Neuronal stem cell (in vitro differentiated cells): ENCODE measurements around the gene XRCC3.

ENCODE experiments used
- DNase-seq: peaks from one replicate; pipeline ENCODE4 v3.0.0-alpha.2; 2013; ENCODE audit warnings: low spot score
- H2AFZ ChIP-seq: one replicate; pipeline ENCODE4 v1.6.1; 2013; ENCODE audit warnings: mild to moderate bottlenecking, low read length, inconsistent platforms
- H2AK5ac ChIP-seq: 2 replicates; pipeline ENCODE4 v1.6.1; 2013; ENCODE audit warnings: low read depth, mild to moderate bottlenecking, inconsistent platforms, low read length, moderate library complexity, mixed read lengths
- H2BK120ac ChIP-seq: 2 replicates; pipeline ENCODE4 v1.6.1; 2013; ENCODE audit warnings: low read depth, mild to moderate bottlenecking, inconsistent platforms, low read length, moderate library complexity, mixed read lengths
- H2BK12ac ChIP-seq: one replicate; pipeline ENCODE4 v1.6.1; 2013; ENCODE audit warnings: low read length, inconsistent platforms
- H2BK15ac ChIP-seq: 2 replicates; pipeline ENCODE4 v1.6.1; 2013; ENCODE audit warnings: mild to moderate bottlenecking, low read length, inconsistent platforms, mixed read lengths
- H2BK5ac ChIP-seq: one replicate; pipeline ENCODE4 v1.6.1; 2013; ENCODE audit warnings: inconsistent platforms, mild to moderate bottlenecking, low read length, moderate library complexity
- H3K14ac ChIP-seq: one replicate; pipeline ENCODE4 v1.6.1; 2013; ENCODE audit warnings: low read length, inconsistent platforms
- H3K18ac ChIP-seq: 2 replicates; pipeline ENCODE4 v1.6.1; 2013; ENCODE audit warnings: low read length, inconsistent platforms
- H3K23ac ChIP-seq: 2 replicates; pipeline ENCODE4 v1.6.1; 2013; ENCODE audit warnings: low read depth, mild to moderate bottlenecking, mixed read lengths, low read length, inconsistent platforms; ENCODE audit not compliant: poor library complexity
- H3K27ac ChIP-seq: replicated peaks from 3 replicates; pipeline ENCODE4 v1.5.1; 2013; ENCODE audit warnings: low read length, inconsistent platforms
- H3K27me3 ChIP-seq, 3 experiments: 2 replicates each; pipeline ENCODE4 v1.6.1; 2013; ENCODE audit warnings: low read length in 3 of 3, mild to moderate bottlenecking in 2 of 3, inconsistent platforms in 1 of 3, low read depth in 1 of 3, mixed read lengths in 1 of 3, moderate library complexity in 1 of 3; ENCODE audit not compliant: control insufficient read depth in 3 of 3, insufficient read depth in 3 of 3
- H3K36me3 ChIP-seq, 2 donors: replicated peaks in 1 of 2; 2 replicates each; pipeline ENCODE4 v1.6.1; 2013; ENCODE audit warnings: low read length in 2 of 2; ENCODE audit not compliant: control insufficient read depth in 2 of 2, insufficient read depth in 2 of 2
- H3K4ac ChIP-seq: 2 replicates; pipeline ENCODE4 v1.6.1; 2013; ENCODE audit warnings: inconsistent platforms, mild to moderate bottlenecking, low read length, moderate library complexity
- H3K4me1 ChIP-seq, 2 donors: 1 replicate in 1 of 2; 2 replicates in 1 of 2; pipeline ENCODE4 v1.6.1; 2013; ENCODE audit warnings: low read length in 2 of 2, low read depth in 1 of 2; ENCODE audit not compliant: control insufficient read depth in 2 of 2, insufficient read depth in 1 of 2
- H3K4me2 ChIP-seq: one replicate; pipeline ENCODE4 v1.6.1; 2013; ENCODE audit warnings: mild to moderate bottlenecking, low read length, inconsistent platforms; ENCODE audit not compliant: insufficient read depth, poor library complexity, severe bottlenecking
- H3K4me3 ChIP-seq, 2 donors: 2 replicates each; pipeline ENCODE4 v1.5.1; 2013; ENCODE audit warnings: low read length in 2 of 2, mild to moderate bottlenecking in 2 of 2, inconsistent platforms in 1 of 2, moderate library complexity in 1 of 2
- H3K79me1 ChIP-seq: one replicate; pipeline ENCODE4 v1.6.1; 2013; ENCODE audit warnings: low read depth, mild to moderate bottlenecking, inconsistent platforms, low read length, moderate library complexity
- H3K9ac ChIP-seq: one replicate; pipeline ENCODE4 v1.6.1; 2013; ENCODE audit warnings: mild to moderate bottlenecking, low read depth, low read length, inconsistent platforms; ENCODE audit not compliant: poor library complexity
- H3K9me3 ChIP-seq, 2 donors: replicated peaks in 1 of 2; 2 replicates each; pipeline versions ENCODE3 to v1.6.1; 2013; ENCODE audit warnings: low read length in 2 of 2, mild to moderate bottlenecking in 2 of 2, inconsistent platforms in 1 of 2, low read depth in 1 of 2, mixed read lengths in 1 of 2, moderate library complexity in 1 of 2; ENCODE audit not compliant: control insufficient read depth in 2 of 2, insufficient read depth in 1 of 2
- H4K8ac ChIP-seq: one replicate; pipeline ENCODE4 v1.6.1; 2013; ENCODE audit warnings: low read depth, mild to moderate bottlenecking, inconsistent platforms, low read length, moderate library complexity
- H4K91ac ChIP-seq: one replicate; pipeline ENCODE4 v1.6.1; 2013; ENCODE audit warnings: low read length, low read depth, mild to moderate bottlenecking, inconsistent platforms; ENCODE audit not compliant: poor library complexity
- WGBS, 2 donors: extraction: QIAGEN DNeasy Blood & Tissue Kit; methylation state at CpG; one replicate each; pipeline ENCODE4 v1.1.7; 2013; ENCODE audit warnings: missing lambda C conversion rate in 2 of 2, mixed read lengths in 1 of 2; ENCODE audit not compliant: insufficient read length in 2 of 2, insufficient replicate concordance in 1 of 2; ENCODE audit errors: extremely low coverage in 2 of 2; 5-methylcytosine and 5-hydroxymethylcytosine counted together

XRCC3 gene

GRCh38 chr14:103735815-103736545, 20.7 kb upstream of the XRCC3 start:
- Histone ChIP-seq H2BK12ac (peak overlapping the region; percentile 18), H4K91ac (no peak overlapping the region), H2AK5ac (no peak overlapping the region), H3K4ac (no peak overlapping the region), H3K79me1 (peaks cover 4% of the 10 kb centered on the region), H3K14ac (peak overlapping the region; percentile 84), H3K23ac (peak overlapping the region; percentile 17), H3K18ac (peak overlapping the region; percentile 25), H3K36me3 (peaks cover 18 to 36% of the 10 kb centered on the region in 2 donors), H2BK5ac (peak overlapping the region; percentile 48), H3K27me3 (no peaks in the 10 kb centered on the region), H4K8ac (no peak overlapping the region), H3K4me2 (no peak overlapping the region), H3K9me3 (no peaks in the 10 kb centered on the region), H2BK120ac (no peak overlapping the region), H2BK15ac (no peak overlapping the region), H3K4me1 (peaks cover 0 to 2% of the 10 kb centered on the region in 2 donors), H3K4me3 (peak overlapping the region in 1 of 2 donors; percentile 1), H2AFZ (no peak overlapping the region), H3K9ac (peak overlapping the region; percentile 26), H3K27ac (no peak overlapping the region)
- DNase-seq = no peak
- no CpG with 5 or more reads among the region's 22 CpGs for WGBS, 2 donors

DNA sequence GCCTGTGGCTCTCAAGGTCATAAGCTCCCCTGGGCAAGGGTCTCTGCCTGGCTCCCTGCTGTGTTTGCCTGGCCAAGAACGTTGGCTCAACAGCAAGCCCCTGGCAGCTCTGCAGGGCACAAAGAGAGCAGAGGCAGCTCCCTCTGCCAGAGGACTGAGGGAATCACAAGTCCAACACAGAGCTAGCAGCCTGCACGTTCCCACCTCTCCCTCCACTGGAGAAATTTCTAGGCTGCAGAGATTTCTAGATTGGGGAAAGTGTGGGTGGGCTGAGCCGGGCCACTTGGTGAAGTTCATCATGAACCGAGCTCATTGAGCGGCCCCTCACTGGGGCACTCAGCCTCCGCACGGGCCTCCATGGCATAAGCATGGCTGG, 20.2 kb upstream of the XRCC3 start:
- Histone ChIP-seq H3K36me3 (peaks cover 18 to 41% of the 10 kb centered on the region in 2 donors), H3K4ac (no peak overlapping the region), H3K9me3 (no peaks in the 10 kb centered on the region), H2BK120ac (no peak overlapping the region), H3K4me3 (no peak overlapping the region), H3K14ac (peak overlapping the region; percentile 84), H4K8ac (no peak overlapping the region), H2BK12ac (no peak overlapping the region), H3K23ac (no peak overlapping the region), H3K79me1 (peaks cover 8% of the 10 kb centered on the region), H3K18ac (no peak overlapping the region), H2BK5ac (peak overlapping the region; percentile 48), H2AFZ (no peak overlapping the region), H2AK5ac (no peak overlapping the region), H3K27ac (no peak overlapping the region), H3K27me3 (no peaks in the 10 kb centered on the region), H3K4me2 (no peak overlapping the region), H3K4me1 (peaks cover 0 to 2% of the 10 kb centered on the region in 2 donors), H4K91ac (no peak overlapping the region), H3K9ac (no peak overlapping the region), H2BK15ac (no peak overlapping the region)
- no peak for DNase-seq
- no CpG with 5 or more reads among the region's 7 CpGs for WGBS, 2 donors

GRCh38 chr14:103735022-103735421, 19.8 kb upstream of the XRCC3 start:
- H4K8ac ChIP-seq = no peak overlapping the region
- no peak overlapping the region for H2BK15ac ChIP-seq
- no peak overlapping the region for H3K4ac ChIP-seq
- no peak overlapping the region for H3K4me3 ChIP-seq
- peaks cover 0 to 2% of the 10 kb centered on the region in 2 donors for H3K4me1 ChIP-seq
- H3K18ac ChIP-seq = no peak overlapping the region
- H2BK12ac ChIP-seq = no peak overlapping the region
- H3K27me3 ChIP-seq = no peaks in the 10 kb centered on the region
- peaks cover 11% of the 10 kb centered on the region for H3K79me1 ChIP-seq
- no peak overlapping the region for H2BK120ac ChIP-seq
- no peak overlapping the region for H3K14ac ChIP-seq
- H3K4me2 ChIP-seq = no peak overlapping the region
- no peak overlapping the region for H3K23ac ChIP-seq
- no peak overlapping the region for H3K9ac ChIP-seq
- peaks cover 21 to 44% of the 10 kb centered on the region in 2 donors for H3K36me3 ChIP-seq
- no peak overlapping the region for H2AFZ ChIP-seq
- no peak overlapping the region for H4K91ac ChIP-seq
- no peak for DNase-seq
- H2BK5ac ChIP-seq = peak overlapping the region; percentile 48
- peak overlapping the region; percentile 11 for H2AK5ac ChIP-seq
- no peaks in the 10 kb centered on the region for H3K9me3 ChIP-seq
- no peak overlapping the region for H3K27ac ChIP-seq
- WGBS, 2 donors = no CpG with 5 or more reads among the region's 12 CpGs

DNA sequence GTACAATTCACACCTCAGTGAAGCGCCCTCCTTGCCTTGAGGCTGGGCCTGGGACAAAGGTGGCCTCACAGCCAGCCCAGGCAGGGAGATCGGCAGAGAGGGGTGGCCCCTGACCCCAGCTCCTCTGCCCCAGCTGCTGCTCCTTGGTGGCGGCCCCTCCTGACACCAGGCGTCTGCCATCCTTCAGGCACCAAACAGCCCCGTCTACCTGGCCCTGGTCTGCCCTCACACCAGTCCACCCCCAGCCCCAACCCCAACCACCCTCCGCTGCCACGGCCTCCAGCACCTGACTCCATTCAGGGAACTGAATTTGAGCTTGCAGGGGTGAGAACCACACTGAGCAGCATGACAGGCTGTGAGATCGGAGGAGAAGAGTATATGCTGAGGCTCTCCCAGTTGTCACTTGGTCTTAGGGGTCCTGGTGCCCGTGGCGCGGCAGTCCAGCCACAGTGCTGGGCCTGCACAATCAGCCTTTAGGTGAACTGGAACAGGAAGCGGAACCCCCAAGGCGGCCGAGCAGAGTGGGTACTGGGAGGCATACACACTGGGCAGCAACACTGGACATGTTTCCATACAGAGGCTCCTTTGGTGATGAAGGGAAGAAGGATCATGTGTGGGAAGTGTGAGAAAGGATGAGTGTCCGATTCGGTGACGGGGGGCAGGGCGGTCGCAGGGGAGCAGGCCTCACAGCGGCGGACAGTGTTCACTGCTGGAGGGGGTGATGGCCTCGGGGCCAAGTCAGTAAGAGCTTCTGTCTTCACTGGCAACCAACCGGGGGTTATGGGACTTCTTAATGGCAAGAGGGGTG, 19.0 kb upstream of the XRCC3 start:
- Histone ChIP-seq H3K27me3 (no peaks in the 10 kb centered on the region), H3K23ac (no peak overlapping the region), H3K9ac (no peak overlapping the region), H4K8ac (peak overlapping the region; percentile 31), H3K79me1 (peaks cover 15% of the 10 kb centered on the region), H2BK120ac (no peak overlapping the region), H2AFZ (no peak overlapping the region), H2AK5ac (no peak overlapping the region), H2BK12ac (no peak overlapping the region), H3K4ac (no peak overlapping the region), H2BK5ac (no peak overlapping the region), H3K36me3 (peaks cover 26 to 52% of the 10 kb centered on the region in 2 donors), H3K4me2 (no peak overlapping the region), H2BK15ac (no peak overlapping the region), H3K27ac (no peak overlapping the region), H3K4me1 (peaks cover 0 to 2% of the 10 kb centered on the region in 2 donors), H3K18ac (no peak overlapping the region), H3K14ac (no peak overlapping the region), H4K91ac (no peak overlapping the region), H3K4me3 (no peak overlapping the region), H3K9me3 (no peaks in the 10 kb centered on the region)
- no peak for DNase-seq
- no CpG with 5 or more reads among the region's 23 CpGs for WGBS, 2 donors
